NT2/D1 (cell line): ENCODE results near the gene TMEM132D.

Experiments
- DNase-seq: peaks from one replicate; pipeline ENCODE4 v3.0.0-alpha.2; 2011; ENCODE audit warnings: low read depth, low spot score
- H3K27me3 ChIP-seq: 2 replicates; pipeline ENCODE4 v1.6.0; 2011; ENCODE audit warnings: mild to moderate bottlenecking; ENCODE audit not compliant: insufficient read length, insufficient read depth
- H3K36me3 ChIP-seq: 2 replicates; pipeline ENCODE4 v1.6.1; 2011; ENCODE audit warnings: mild to moderate bottlenecking, low read length, mixed read lengths; ENCODE audit not compliant: insufficient read depth, insufficient read length
- H3K4me1 ChIP-seq: 2 replicates; pipeline ENCODE4 v1.5.1; 2011; ENCODE audit not compliant: insufficient read depth, insufficient read length
- H3K4me3 ChIP-seq: 2 replicates; pipeline ENCODE4 v1.5.1; 2011; ENCODE audit warnings: low read depth; ENCODE audit not compliant: insufficient read length
- H3K9ac ChIP-seq: 2 replicates; pipeline ENCODE4 v1.6.0; 2011; ENCODE audit warnings: low read depth; ENCODE audit not compliant: insufficient read length
- H3K9me3 ChIP-seq: 2 replicates; pipeline ENCODE4 v1.5.1; 2011; ENCODE audit warnings: mild to moderate bottlenecking, low read length; ENCODE audit not compliant: insufficient read depth
- SUZ12 ChIP-seq: IDR thresholded peaks from 2 replicates; pipeline ENCODE4 v1.6.1; 2011; ENCODE audit not compliant: insufficient read length, insufficient read depth; ENCODE audit errors: extremely low read depth
- YY1 ChIP-seq: IDR thresholded peaks from 2 replicates; pipeline ENCODE4 v1.6.1; 2011; ENCODE audit not compliant: insufficient read length, insufficient read depth
- ZNF274 ChIP-seq: IDR thresholded peaks from 2 replicates; pipeline ENCODE4 v1.6.1; 2011; ENCODE audit warnings: mild to moderate bottlenecking, low read depth, low read length

The TMEM132D gene

GRCh38 chr12:129258781-129259318, 645.0 kb downstream of the TMEM132D start:
- Histone ChIP-seq H3K9ac (no peak overlapping the region), H3K36me3 (no peaks in the 10 kb centered on the region), H3K4me3 (no peak overlapping the region), H3K9me3 (peaks cover 6% of the 10 kb centered on the region; the same call in 1 of the 2 replicates), H3K4me1 (no peaks in the 10 kb centered on the region), H3K27me3 (peaks cover 6% of the 10 kb centered on the region)
- DNase-seq, result no peak
- TF ChIP-seq ZNF274 (no peak), SUZ12 (no peak), YY1 (no peak)

GRCh38 chr12:129257524-129257923, 646.3 kb downstream of the TMEM132D start:
- H3K36me3 ChIP-seq, result no peaks in the 10 kb centered on the region
- TF ChIP-seq YY1 (no peak), ZNF274 (no peak), SUZ12 (no peak)
- no peak for DNase-seq
- no peak overlapping the region for H3K4me3 ChIP-seq
- H3K4me1 ChIP-seq, result no peaks in the 10 kb centered on the region
- H3K9ac ChIP-seq, result no peak overlapping the region
- H3K27me3 ChIP-seq, result no peaks in the 10 kb centered on the region
- H3K9me3 ChIP-seq, result peaks cover 6% of the 10 kb centered on the region; the same call in 1 of the 2 replicates

GRCh38 chr12:129246630-129247029, 657.2 kb downstream of the TMEM132D start:
- no peaks in the 10 kb centered on the region for H3K36me3 ChIP-seq
- DNase-seq, result no peak
- TF ChIP-seq SUZ12 (no peak), YY1 (no peak), ZNF274 (no peak)
- no peaks in the 10 kb centered on the region for H3K9me3 ChIP-seq
- no peak overlapping the region for H3K4me3 ChIP-seq
- H3K27me3 ChIP-seq, result no peaks in the 10 kb centered on the region
- H3K9ac ChIP-seq, result no peak overlapping the region
- H3K4me1 ChIP-seq, result no peaks in the 10 kb centered on the region

GRCh38 chr12:129245769-129246168, 658.1 kb downstream of the TMEM132D start:
- no peak overlapping the region for H3K9ac ChIP-seq
- H3K4me1 ChIP-seq, result no peaks in the 10 kb centered on the region
- DNase-seq, result no peak
- H3K36me3 ChIP-seq, result no peaks in the 10 kb centered on the region
- TF ChIP-seq YY1, result no peak
- TF ChIP-seq ZNF274, result no peak
- no peaks in the 10 kb centered on the region for H3K27me3 ChIP-seq
- no peak overlapping the region for H3K4me3 ChIP-seq
- H3K9me3 ChIP-seq, result no peaks in the 10 kb centered on the region

GRCh38 chr12:129241852-129242251, 662.0 kb downstream of the TMEM132D start:
- H3K36me3 ChIP-seq, result no peaks in the 10 kb centered on the region
- TF ChIP-seq YY1 (no peak), SUZ12 (no peak), ZNF274 (no peak)
- no peaks in the 10 kb centered on the region for H3K4me1 ChIP-seq
- DNase-seq, result no peak
- no peak overlapping the region for H3K4me3 ChIP-seq
- no peaks in the 10 kb centered on the region for H3K27me3 ChIP-seq
- no peak overlapping the region for H3K9ac ChIP-seq
- no peaks in the 10 kb centered on the region for H3K9me3 ChIP-seq

- no peaks in the 10 kb centered on the region for H3K27me3 ChIP-seq
- H3K9ac ChIP-seq, result no peak overlapping the region
- H3K4me3 ChIP-seq, result no peak overlapping the region
- no peaks in the 10 kb centered on the region for H3K36me3 ChIP-seq
- H3K9me3 ChIP-seq, result no peaks in the 10 kb centered on the region
- TF ChIP-seq ZNF274 (no peak), SUZ12 (no peak), YY1 (no peak)
- no peaks in the 10 kb centered on the region for H3K4me1 ChIP-seq
- no peak for DNase-seq
Measured at GRCh38 chr12:129237881-129238280, 665.9 kb downstream of the TMEM132D start.

GRCh38 chr12:129234209-129234608, 669.6 kb downstream of the TMEM132D start:
- TF ChIP-seq ZNF274, result no peak
- TF ChIP-seq YY1, result no peak
- no peak for TF ChIP-seq SUZ12

More at GRCh38 chr12:129234209-129234608, 669.6 kb downstream of the TMEM132D start:
- no peak overlapping the region for H3K4me3 ChIP-seq
- H3K9ac ChIP-seq, result no peak overlapping the region
- no peaks in the 10 kb centered on the region for H3K9me3 ChIP-seq
- H3K4me1 ChIP-seq, result no peaks in the 10 kb centered on the region
- no peaks in the 10 kb centered on the region for H3K36me3 ChIP-seq
- no peak for DNase-seq
- no peaks in the 10 kb centered on the region for H3K27me3 ChIP-seq
